ENCODE measurements around the gene KRTAP10-7.

The KRTAP10-7 gene

DNA sequence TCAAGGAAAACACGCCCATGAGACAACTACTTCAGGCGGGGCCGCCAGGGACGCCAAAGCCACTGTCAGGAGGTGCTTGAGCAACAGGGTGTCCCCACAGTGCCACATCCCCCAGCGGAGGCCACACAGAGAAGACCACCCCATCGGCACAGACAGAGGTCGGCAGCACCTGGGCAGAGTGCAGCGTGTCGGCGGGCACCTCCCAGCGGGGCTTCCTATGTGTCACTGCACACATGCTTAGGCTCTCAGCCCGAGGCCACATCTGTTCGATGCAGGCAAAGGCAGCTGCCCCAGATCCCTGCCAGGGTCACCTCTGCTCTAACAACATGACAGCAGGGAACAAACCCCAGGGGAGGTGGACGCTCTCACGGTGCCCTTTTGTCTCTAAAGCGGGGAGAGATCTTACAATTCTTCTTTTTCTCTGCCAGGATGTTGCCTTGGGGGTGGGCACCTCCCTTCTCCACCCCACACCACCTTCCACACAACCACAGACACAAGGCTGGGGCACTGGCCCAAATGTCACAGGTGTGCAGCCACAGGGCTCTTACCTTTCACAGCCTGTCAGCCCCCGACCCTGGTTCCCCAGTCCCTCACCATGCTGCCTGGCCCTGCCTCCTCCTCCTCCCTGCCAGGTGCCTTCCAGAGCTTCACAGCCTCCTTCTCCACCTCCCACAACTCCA is 15.7 kb downstream of the KRTAP10-7 start:
- H3K79me2 ChIP-seq (ENCODE audit: insufficient read depth, low read length): no peaks in the 10 kb centered on the region
- no peak overlapping the region for H2AFZ ChIP-seq (ENCODE audit: low read length)
- H3K36me3 ChIP-seq (ENCODE audit: insufficient read depth, low read length): no peaks in the 10 kb centered on the region
- H3K4me1 ChIP-seq (ENCODE audit: insufficient read depth, low read length, poor library complexity, severe bottlenecking): no peaks in the 10 kb centered on the region
- H3K27me3 ChIP-seq (ENCODE audit: insufficient read depth, low read length, poor library complexity, severe bottlenecking): no peaks in the 10 kb centered on the region
- H3K4me3 ChIP-seq (ENCODE audit: low read length, poor library complexity, severe bottlenecking): no peak overlapping the region
- H3F3A ChIP-seq (ENCODE audit: low read depth): no peaks in the 10 kb centered on the region
- TF ChIP-seq EZH2phosphoT487 (IDR thresholded peaks at IDR 0.05; ENCODE audit: borderline replicate concordance): no peak
- TF ChIP-seq, protein P1, sequence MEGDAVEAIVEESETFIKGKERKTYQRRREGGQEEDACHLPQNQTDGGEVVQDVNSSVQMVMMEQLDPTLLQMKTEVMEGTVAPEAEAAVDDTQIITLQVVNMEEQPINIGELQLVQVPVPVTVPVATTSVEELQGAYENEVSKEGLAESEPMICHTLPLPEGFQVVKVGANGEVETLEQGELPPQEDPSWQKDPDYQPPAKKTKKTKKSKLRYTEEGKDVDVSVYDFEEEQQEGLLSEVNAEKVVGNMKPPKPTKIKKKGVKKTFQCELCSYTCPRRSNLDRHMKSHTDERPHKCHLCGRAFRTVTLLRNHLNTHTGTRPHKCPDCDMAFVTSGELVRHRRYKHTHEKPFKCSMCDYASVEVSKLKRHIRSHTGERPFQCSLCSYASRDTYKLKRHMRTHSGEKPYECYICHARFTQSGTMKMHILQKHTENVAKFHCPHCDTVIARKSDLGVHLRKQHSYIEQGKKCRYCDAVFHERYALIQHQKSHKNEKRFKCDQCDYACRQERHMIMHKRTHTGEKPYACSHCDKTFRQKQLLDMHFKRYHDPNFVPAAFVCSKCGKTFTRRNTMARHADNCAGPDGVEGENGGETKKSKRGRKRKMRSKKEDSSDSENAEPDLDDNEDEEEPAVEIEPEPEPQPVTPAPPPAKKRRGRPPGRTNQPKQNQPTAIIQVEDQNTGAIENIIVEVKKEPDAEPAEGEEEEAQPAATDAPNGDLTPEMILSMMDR (conservative IDR thresholded peaks at IDR 0.05; ENCODE audit: low read length): no peak
- H3K9me2 ChIP-seq (replicated peaks; ENCODE audit: low read depth, low read length): no peaks in the 10 kb centered on the region
- peaks cover 9% of the 10 kb centered on the region; the same call in 1 of the 2 replicates for H3K9me3 ChIP-seq (ENCODE audit: insufficient read depth, low read depth, low read length)
- no peak overlapping the region for H3K4me2 ChIP-seq (ENCODE audit: low read depth, low read length, poor library complexity, severe bottlenecking)
- H4K20me1 ChIP-seq (ENCODE audit: insufficient read depth, low read length, poor library complexity, severe bottlenecking): no peaks in the 10 kb centered on the region
- H3K9ac ChIP-seq (ENCODE audit: low read depth, low read length, poor library complexity, severe bottlenecking): no peak overlapping the region

DNA sequence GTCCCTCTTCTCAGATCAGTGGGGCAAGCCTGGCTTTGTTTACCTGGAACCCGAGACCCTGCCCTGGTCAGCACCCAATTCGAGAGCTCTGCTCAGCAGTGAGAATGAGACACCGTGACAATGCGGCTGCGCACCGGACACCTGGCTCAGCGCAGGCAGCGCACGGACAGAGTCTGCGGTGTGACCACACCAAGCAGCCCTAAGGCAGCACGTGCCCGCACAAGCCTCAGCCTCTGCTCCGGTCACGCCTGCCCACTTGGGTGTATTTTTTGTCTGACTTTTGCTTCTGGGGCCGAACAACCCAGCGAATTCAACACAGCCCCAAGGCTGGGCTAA is 16.2 kb downstream of the KRTAP10-7 start:
- Histone ChIP-seq H3K4me1 (ENCODE audit: insufficient read depth, low read length, poor library complexity, severe bottlenecking) (no peaks in the 10 kb centered on the region), H3K79me2 (ENCODE audit: insufficient read depth, low read length) (no peaks in the 10 kb centered on the region), H3K4me3 (ENCODE audit: low read length, poor library complexity, severe bottlenecking) (no peak overlapping the region), H3K9me3 (ENCODE audit: insufficient read depth, low read depth, low read length) (peaks cover 7% of the 10 kb centered on the region; the same call in 1 of the 2 replicates), H3K36me3 (ENCODE audit: insufficient read depth, low read length) (no peaks in the 10 kb centered on the region), H3K9me2 (replicated peaks; ENCODE audit: low read depth, low read length) (no peaks in the 10 kb centered on the region), H3F3A (ENCODE audit: low read depth) (no peaks in the 10 kb centered on the region), H2AFZ (ENCODE audit: low read length) (no peak overlapping the region), H3K9ac (ENCODE audit: low read depth, low read length, poor library complexity, severe bottlenecking) (no peak overlapping the region), H4K20me1 (ENCODE audit: insufficient read depth, low read length, poor library complexity, severe bottlenecking) (no peaks in the 10 kb centered on the region), H3K27me3 (ENCODE audit: insufficient read depth, low read length, poor library complexity, severe bottlenecking) (no peaks in the 10 kb centered on the region), H3K4me2 (ENCODE audit: low read depth, low read length, poor library complexity, severe bottlenecking) (no peak overlapping the region)
- no peak for TF ChIP-seq EZH2phosphoT487 (IDR thresholded peaks at IDR 0.05; ENCODE audit: borderline replicate concordance)
- TF ChIP-seq, protein P1 (conservative IDR thresholded peaks at IDR 0.05; ENCODE audit: low read length): no peak

DNA sequence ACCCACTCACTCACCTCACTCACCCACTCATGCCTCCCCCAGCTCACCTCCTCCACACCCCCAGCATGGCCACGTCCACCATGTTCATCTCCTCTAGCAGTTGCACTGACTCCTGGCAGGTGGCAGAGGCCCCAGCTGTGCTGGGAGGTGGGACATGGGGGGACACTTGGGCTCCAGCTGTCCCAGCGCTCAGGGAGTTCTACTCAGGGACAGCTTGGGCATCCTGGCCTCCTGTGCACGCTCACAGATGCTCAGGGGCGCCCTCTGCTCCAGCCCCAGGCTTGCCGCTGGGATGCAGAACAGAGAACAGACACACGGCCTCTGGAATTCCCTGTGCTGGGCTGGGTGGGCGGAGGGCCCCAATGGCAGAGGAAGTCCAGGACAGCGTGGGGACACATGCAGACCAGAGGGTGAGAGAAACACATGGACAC is 16.7 kb downstream of the KRTAP10-7 start:
- Histone ChIP-seq H3K4me3 (ENCODE audit: low read length, poor library complexity, severe bottlenecking) (no peak overlapping the region), H3K36me3 (ENCODE audit: insufficient read depth, low read length) (no peaks in the 10 kb centered on the region), H3K4me1 (ENCODE audit: insufficient read depth, low read length, poor library complexity, severe bottlenecking) (no peaks in the 10 kb centered on the region), H3K4me2 (ENCODE audit: low read depth, low read length, poor library complexity, severe bottlenecking) (no peak overlapping the region), H3F3A (ENCODE audit: low read depth) (no peaks in the 10 kb centered on the region), H2AFZ (ENCODE audit: low read length) (no peak overlapping the region), H3K9ac (ENCODE audit: low read depth, low read length, poor library complexity, severe bottlenecking) (no peak overlapping the region), H3K9me3 (ENCODE audit: insufficient read depth, low read depth, low read length) (peaks cover 3% of the 10 kb centered on the region; the same call in 1 of the 2 replicates), H3K79me2 (ENCODE audit: insufficient read depth, low read length) (no peaks in the 10 kb centered on the region), H3K27me3 (ENCODE audit: insufficient read depth, low read length, poor library complexity, severe bottlenecking) (no peaks in the 10 kb centered on the region), H4K20me1 (ENCODE audit: insufficient read depth, low read length, poor library complexity, severe bottlenecking) (no peaks in the 10 kb centered on the region), H3K9me2 (replicated peaks; ENCODE audit: low read depth, low read length) (no peaks in the 10 kb centered on the region)
- TF ChIP-seq, protein P1 (conservative IDR thresholded peaks at IDR 0.05; ENCODE audit: low read length): no peak
- TF ChIP-seq EZH2phosphoT487 (IDR thresholded peaks at IDR 0.05; ENCODE audit: borderline replicate concordance): no peak

Measured in Loucy (cell line).